Measurements from ENCODE around the gene ZNF224.
"Not testable (repeated sequence)": the region's sequence is repeated elsewhere in the genome, so short reads cannot be mapped to it uniquely, and the experiment has no call there.

The ZNF224 gene

GRCh38 chr19:44093931-44094765 is at the start of gene ZNF224:
Gene ZNF224, plus strand, starts transcription at chr19:44094361. Its CDS starts 3,513 bp downstream, at chr19:44097874.
- peak; percentile 39 for DNase-seq

- peak; percentile 5 for DNase-seq
Observed at GRCh38 chr19:44050740-44051649, 43.2 kb upstream of the ZNF224 start.

GRCh38 chr19:44051650-44052402 is 42.3 kb upstream of the ZNF224 start, which contains the start of gene ZNF223:
Gene ZNF223, plus strand, starts transcription at chr19:44052036. Its CDS starts 3,141 bp downstream, at chr19:44055177.
- peak; percentile 86 for DNase-seq

GRCh38 chr19:44055870-44056269 is 38.3 kb upstream of the ZNF224 start:
- DNase-seq, result no peak

GRCh38 chr19:44059229-44059628 is 34.9 kb upstream of the ZNF224 start:
- no peak for DNase-seq

- DNase-seq, result no peak
Observed at GRCh38 chr19:44061038-44061437, 33.1 kb upstream of the ZNF224 start.

GRCh38 chr19:44066305-44066704 is 27.9 kb upstream of the ZNF224 start:
- DNase-seq, result no peak

GRCh38 chr19:44069415-44069814 is 24.7 kb upstream of the ZNF224 start:
- DNase-seq, result no peak

- peak; percentile 55 for DNase-seq
Observed at GRCh38 chr19:44071824-44072542, 22.2 kb upstream of the ZNF224 start, which contains the start of gene ZNF284. Gene ZNF284, plus strand, starts transcription at chr19:44072159. Its CDS starts 4,231 bp downstream, at chr19:44076390.

- DNase-seq, result no peak
Observed at GRCh38 chr19:44072543-44073401, 21.4 kb upstream of the ZNF224 start.

- DNase-seq, result no peak
Observed at GRCh38 chr19:44076325-44076724, 17.8 kb upstream of the ZNF224 start.

- no peak for DNase-seq
Observed at GRCh38 chr19:44092108-44092507, 2.1 kb upstream of the ZNF224 start.

GRCh38 chr19:44107751-44108150 is 13.6 kb downstream of the ZNF224 start:
- no peak for DNase-seq

GRCh38 chr19:44109458-44109857 is 15.3 kb downstream of the ZNF224 start:
- DNase-seq, result no peak

- DNase-seq, result no peak
Observed at GRCh38 chr19:44111910-44112463, 17.8 kb downstream of the ZNF224 start.

- no peak for DNase-seq
Observed at GRCh38 chr19:44112802-44113137, 18.6 kb downstream of the ZNF224 start.

GRCh38 chr19:44113138-44113783 is 19.1 kb downstream of the ZNF224 start, which contains the start of gene ZNF225:
Gene ZNF225, plus strand, starts transcription at chr19:44113399. Its CDS starts 2,429 bp downstream, at chr19:44115828.
- DNase-seq, result peak; percentile 82

- no peak for DNase-seq
Observed at GRCh38 chr19:44113784-44114390, 19.7 kb downstream of the ZNF224 start.

GRCh38 chr19:44121162-44121561 is 27.0 kb downstream of the ZNF224 start:
- DNase-seq, result not testable (repeated sequence)

- DNase-seq, result no peak
Observed at GRCh38 chr19:44131955-44132354, 37.8 kb downstream of the ZNF224 start.

Data from NCI-H1436 treated with DMSO at 0.1 percent for 48 hours (cell line).